HepG2 (cell line): ENCODE results near the gene BPIFB2. TPM values are rescaled to one million over a fixed set of nuclear protein-coding genes. Genes with fewer than 3 reads are reported as not detected.

Experiments used
- ARNT ChIP-seq: fragments of 450-650 bp; IDR thresholded peaks from 2 replicates; pipeline ENCODE4 v1.6.1; 2017
- BATF2 ChIP-seq: sonication (generic); formaldehyde crosslinking; IDR thresholded peaks from 2 replicates; pipeline ENCODE4 v1.8.0; 2022; ENCODE audit warnings: mild to moderate bottlenecking, missing genetic modification reagents, moderate library complexity
- FOXO4 ChIP-seq: sonication (generic); formaldehyde crosslinking; conservative IDR thresholded peaks from 2 replicates; pipeline ENCODE4 v1.8.1; 2023; ENCODE audit warnings: missing genetic modification reagents
- HDAC6 ChIP-seq: fragments of 200-600 bp; sonication (generic); IDR thresholded peaks from 2 replicates; pipeline ENCODE4 v1.7.0; 2017; ENCODE audit warnings: mild to moderate bottlenecking, antibody characterized with exemption, low read length, low read depth
- IRF2 ChIP-seq: IDR thresholded peaks from 2 replicates; pipeline ENCODE4 v1.6.1; 2018; ENCODE audit warnings: missing genetic modification reagents, missing compliant biosample characterization
- KLF16 ChIP-seq, 2 experiments: sonication (generic) in 1 of 2; formaldehyde crosslinking in 1 of 2; IDR thresholded peaks; 2 replicates each; pipeline versions ENCODE4 v1.6.1 to v1.8.0; 2016 to 2023; ENCODE audit warnings: missing genetic modification reagents in 2 of 2, missing compliant biosample characterization in 1 of 2
- MEF2D ChIP-seq: sonication (generic); formaldehyde crosslinking; IDR thresholded peaks from 2 replicates; pipeline ENCODE4 v1.5.1; 2020; ENCODE audit warnings: mild to moderate bottlenecking, missing genetic modification reagents
- NFIC ChIP-seq: IDR thresholded peaks from 2 replicates; pipeline ENCODE4 v1.6.1; 2012; ENCODE audit warnings: mild to moderate bottlenecking, low read length, inconsistent platforms
- PHF5A ChIP-seq: IDR thresholded peaks from one replicate; pipeline ENCODE4 v1.6.1; 2018; ENCODE audit warnings: low read depth, missing genetic modification reagents; ENCODE audit not compliant: unreplicated experiment
- TGIF2 ChIP-seq: IDR thresholded peaks from 2 replicates; pipeline ENCODE4 v1.6.1; 2016; ENCODE audit warnings: control low read depth, missing compliant biosample characterization
- ZMAT3 ChIP-seq: sonication (generic); formaldehyde crosslinking; conservative IDR thresholded peaks from 2 replicates; pipeline ENCODE4 v1.7.0; 2021; ENCODE audit warnings: missing genetic modification reagents
- ZNF34 ChIP-seq: sonication (generic); formaldehyde crosslinking; IDR thresholded peaks from 2 replicates; pipeline ENCODE4 v1.4.0; 2020; ENCODE audit warnings: mild to moderate bottlenecking, missing genetic modification reagents, borderline replicate concordance
- ZNF562 ChIP-seq: sonication (generic); formaldehyde crosslinking; IDR thresholded peaks from 2 replicates; pipeline ENCODE4 v1.8.0; 2022; ENCODE audit warnings: missing genetic modification reagents, borderline replicate concordance
- ZNF660 ChIP-seq: sonication (generic); formaldehyde crosslinking; IDR thresholded peaks from 2 replicates; pipeline ENCODE4 v1.5.1; 2020; ENCODE audit warnings: mild to moderate bottlenecking, low read depth, missing genetic modification reagents, borderline replicate concordance
- polyA plus RNA-seq, 8 experiments: library from polyadenylated mRNA; depleted of rRNA in 3 of 8; stranded (reverse) in 7 of 8; unstranded in 1 of 8; fragments of >200 nt; fragmentation: Illumina TruSeq in 4 of 8; extraction: Trizol in 4 of 8; gene quantifications; 2 replicates each; pipeline versions ENCODE4 v1.2.1 to v1.2.3, GENCODE V29; 2011 to 2016; ENCODE audit warnings: low read depth in 4 of 8, missing spikeins in 1 of 8, mixed read lengths in 1 of 8; ENCODE audit not compliant: insufficient read depth in 1 of 8
- total RNA-seq, 5 experiments: library from RNA; depleted of rRNA; stranded (reverse); fragments of >200 nt; fragmentation: Illumina TruSeq; extraction: Trizol; gene quantifications; 2 replicates each; pipeline ENCODE4 v1.2.3, GENCODE V29; 2016; ENCODE audit warnings: low read depth in 1 of 5
- TF ChIP-seq, protein P1 (sequence below): sonication (generic); formaldehyde crosslinking; IDR thresholded peaks from 2 replicates; pipeline ENCODE4 v1.8.1; 2023; ENCODE audit warnings: mild to moderate bottlenecking, missing genetic modification reagents
- TF ChIP-seq, protein P2 (sequence below): sonication (generic); formaldehyde crosslinking; IDR thresholded peaks from 2 replicates; pipeline ENCODE4 v1.5.0; 2020; ENCODE audit warnings: missing genetic modification reagents
- TF ChIP-seq, protein P3 (sequence below): sonication (generic); formaldehyde crosslinking; IDR thresholded peaks from 2 replicates; pipeline ENCODE4 v1.4.0; 2020; ENCODE audit warnings: missing genetic modification reagents, borderline replicate concordance

Gene BPIFB2
- total and polyA plus RNA-seq, 2 of the 13 experiments (the other 11 are each of a cell fraction or from before 2014, with no cell fraction given) = 54.5 to 902 TPM

DNA sequence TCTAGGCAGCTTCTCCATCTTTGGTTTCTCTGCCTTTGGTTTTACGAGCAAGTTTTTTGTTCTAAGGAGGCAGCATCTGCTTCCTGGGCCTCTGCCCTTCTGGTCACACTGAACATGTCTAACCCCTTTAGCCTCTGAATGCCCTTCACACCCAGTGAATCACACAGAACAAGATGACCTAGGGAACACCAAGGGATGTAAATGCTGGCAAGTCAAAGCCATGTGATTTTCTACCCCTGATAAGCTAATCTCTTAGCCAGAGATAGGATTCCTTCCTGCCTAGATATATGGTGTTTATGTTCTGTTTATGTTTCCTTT, 16.7 kb downstream of the BPIFB2 start (continued):
- TF ChIP-seq KLF16 (CRISPR knock-in tag; IDR thresholded peaks at IDR 0.05) (no peak), PHF5A (CRISPR knock-in tag) (no peak), IRF2 (0 out of 2 replicates have a peak, but pooled peaks have one; percentile 43), ZMAT3 (CRISPR knock-in tag) (no peak), TGIF2 (CRISPR knock-in tag) (no peak), ZNF562 (CRISPR knock-in tag) (0 out of 2 replicates have a peak, but pooled peaks have one; percentile 14), ARNT (no peak), FOXO4 (CRISPR knock-in tag) (no peak), MEF2D (no peak), BATF2 (CRISPR knock-in tag) (no peak), ZNF34 (CRISPR knock-in tag) (no peak), NFIC (no peak), HDAC6 (no peak), ZNF660 (no peak)
- TF ChIP-seq, protein P1, sequence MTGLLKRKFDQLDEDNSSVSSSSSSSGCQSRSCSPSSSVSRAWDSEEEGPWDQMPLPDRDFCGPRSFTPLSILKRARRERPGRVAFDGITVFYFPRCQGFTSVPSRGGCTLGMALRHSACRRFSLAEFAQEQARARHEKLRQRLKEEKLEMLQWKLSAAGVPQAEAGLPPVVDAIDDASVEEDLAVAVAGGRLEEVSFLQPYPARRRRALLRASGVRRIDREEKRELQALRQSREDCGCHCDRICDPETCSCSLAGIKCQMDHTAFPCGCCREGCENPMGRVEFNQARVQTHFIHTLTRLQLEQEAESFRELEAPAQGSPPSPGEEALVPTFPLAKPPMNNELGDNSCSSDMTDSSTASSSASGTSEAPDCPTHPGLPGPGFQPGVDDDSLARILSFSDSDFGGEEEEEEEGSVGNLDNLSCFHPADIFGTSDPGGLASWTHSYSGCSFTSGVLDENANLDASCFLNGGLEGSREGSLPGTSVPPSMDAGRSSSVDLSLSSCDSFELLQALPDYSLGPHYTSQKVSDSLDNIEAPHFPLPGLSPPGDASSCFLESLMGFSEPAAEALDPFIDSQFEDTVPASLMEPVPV (CRISPR knock-in tag) = no peak
- TF ChIP-seq, protein P2, sequence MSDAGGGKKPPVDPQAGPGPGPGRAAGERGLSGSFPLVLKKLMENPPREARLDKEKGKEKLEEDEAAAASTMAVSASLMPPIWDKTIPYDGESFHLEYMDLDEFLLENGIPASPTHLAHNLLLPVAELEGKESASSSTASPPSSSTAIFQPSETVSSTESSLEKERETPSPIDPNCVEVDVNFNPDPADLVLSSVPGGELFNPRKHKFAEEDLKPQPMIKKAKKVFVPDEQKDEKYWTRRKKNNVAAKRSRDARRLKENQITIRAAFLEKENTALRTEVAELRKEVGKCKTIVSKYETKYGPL (CRISPR knock-in tag) = no peak
- TF ChIP-seq, protein P3, sequence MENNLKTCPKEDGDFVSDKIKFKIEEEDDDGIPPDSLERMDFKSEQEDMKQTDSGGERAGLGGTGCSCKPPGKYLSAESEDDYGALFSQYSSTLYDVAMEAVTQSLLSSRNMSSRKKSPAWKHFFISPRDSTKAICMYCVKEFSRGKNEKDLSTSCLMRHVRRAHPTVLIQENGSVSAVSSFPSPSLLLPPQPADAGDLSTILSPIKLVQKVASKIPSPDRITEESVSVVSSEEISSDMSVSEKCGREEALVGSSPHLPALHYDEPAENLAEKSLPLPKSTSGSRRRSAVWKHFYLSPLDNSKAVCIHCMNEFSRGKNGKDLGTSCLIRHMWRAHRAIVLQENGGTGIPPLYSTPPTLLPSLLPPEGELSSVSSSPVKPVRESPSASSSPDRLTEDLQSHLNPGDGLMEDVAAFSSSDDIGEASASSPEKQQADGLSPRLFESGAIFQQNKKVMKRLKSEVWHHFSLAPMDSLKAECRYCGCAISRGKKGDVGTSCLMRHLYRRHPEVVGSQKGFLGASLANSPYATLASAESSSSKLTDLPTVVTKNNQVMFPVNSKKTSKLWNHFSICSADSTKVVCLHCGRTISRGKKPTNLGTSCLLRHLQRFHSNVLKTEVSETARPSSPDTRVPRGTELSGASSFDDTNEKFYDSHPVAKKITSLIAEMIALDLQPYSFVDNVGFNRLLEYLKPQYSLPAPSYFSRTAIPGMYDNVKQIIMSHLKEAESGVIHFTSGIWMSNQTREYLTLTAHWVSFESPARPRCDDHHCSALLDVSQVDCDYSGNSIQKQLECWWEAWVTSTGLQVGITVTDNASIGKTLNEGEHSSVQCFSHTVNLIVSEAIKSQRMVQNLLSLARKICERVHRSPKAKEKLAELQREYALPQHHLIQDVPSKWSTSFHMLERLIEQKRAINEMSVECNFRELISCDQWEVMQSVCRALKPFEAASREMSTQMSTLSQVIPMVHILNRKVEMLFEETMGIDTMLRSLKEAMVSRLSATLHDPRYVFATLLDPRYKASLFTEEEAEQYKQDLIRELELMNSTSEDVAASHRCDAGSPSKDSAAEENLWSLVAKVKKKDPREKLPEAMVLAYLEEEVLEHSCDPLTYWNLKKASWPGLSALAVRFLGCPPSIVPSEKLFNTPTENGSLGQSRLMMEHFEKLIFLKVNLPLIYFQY (CRISPR knock-in tag) = no peak
